ENCODE results near the gene SERPINB4.
"Not testable (repeated sequence)": the region's sequence is repeated elsewhere in the genome, so short reads cannot be mapped to it uniquely, and the experiment has no call there.

Gene SERPINB4

DNA sequence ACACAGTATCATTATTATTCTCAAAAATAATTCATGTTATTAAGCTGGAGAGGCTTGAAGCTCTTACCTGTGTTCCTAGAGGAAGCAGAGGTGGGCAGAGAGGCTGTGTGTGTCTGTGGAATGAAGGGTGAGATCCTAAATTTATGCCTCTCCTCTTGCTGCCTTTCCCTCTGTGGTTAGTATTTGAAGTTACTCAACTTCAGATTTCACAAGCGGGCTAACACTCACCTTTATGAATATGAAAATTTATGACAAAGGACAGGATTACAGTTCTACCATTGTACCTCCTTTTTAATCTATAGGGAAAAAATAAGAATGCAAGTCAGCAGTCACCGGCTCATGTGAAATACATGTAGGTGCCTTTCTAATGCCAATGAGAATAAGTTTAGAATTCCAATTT is at the start of gene SERPINB4:
SERPINB4 (minus strand) TSS at position 115 of the 400 bp plus-strand sequence. CDS start 679 bp downstream, outside the sequence.
- DNase-seq, result not testable (repeated sequence)

DNA sequence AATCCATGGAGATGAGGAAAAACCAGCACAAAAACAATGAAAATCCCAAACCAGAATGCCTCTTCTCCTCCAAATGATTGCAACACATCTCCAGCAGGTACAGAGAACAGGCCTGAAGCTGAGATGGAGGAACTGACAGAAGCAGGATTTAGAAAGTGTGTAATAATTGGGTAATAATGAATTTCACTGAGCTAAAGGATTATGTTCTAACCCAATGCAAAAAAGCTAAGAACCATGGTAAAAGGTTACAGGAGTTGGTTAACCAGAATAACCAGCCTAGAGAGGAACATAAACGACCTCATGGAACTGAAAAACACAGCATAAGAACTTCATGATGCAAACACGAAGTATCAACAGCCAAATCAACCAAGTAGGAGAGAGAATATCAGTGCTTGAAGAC is 45.0 kb upstream of the SERPINB4 start:
- DNase-seq, result no peak

DNA sequence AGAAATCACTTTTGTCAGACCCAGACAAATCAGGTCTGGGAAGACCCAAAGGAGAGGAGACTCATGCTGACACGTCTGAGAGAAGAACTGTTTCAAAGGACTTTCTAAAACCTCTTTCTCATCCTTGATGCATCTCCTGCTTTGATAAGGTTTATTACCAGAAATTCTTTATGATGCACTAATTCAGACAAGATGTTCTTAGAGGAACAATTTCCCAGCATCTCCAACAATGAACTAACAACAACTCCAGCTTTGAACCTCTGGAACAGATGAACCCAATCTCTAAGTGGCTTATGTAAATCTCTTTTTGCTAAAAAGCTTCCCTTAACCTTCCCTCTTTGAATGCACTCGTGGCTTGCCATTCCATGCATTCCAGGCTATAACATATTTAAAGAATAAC is 42.8 kb upstream of the SERPINB4 start:
- no peak for DNase-seq

DNA sequence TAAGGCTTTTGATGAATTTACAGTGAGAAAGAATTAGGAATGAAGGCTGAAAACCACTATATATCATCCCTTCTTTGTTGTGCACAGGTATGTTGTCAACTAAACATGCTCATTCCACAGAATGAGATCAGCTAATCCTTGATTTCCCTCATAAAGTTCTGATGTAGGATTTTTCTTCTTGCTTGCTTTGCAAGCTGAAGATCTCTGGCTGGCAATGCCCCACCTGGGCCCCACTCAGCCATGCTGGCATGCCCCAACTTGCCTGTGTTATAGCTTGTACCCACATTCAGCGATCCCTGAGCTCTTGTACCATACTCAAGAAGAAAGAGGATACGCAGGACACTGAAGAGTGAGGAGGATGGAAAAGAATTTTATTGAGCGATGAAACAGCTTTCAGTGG is 40.7 kb upstream of the SERPINB4 start:
- DNase-seq, result no peak

DNA sequence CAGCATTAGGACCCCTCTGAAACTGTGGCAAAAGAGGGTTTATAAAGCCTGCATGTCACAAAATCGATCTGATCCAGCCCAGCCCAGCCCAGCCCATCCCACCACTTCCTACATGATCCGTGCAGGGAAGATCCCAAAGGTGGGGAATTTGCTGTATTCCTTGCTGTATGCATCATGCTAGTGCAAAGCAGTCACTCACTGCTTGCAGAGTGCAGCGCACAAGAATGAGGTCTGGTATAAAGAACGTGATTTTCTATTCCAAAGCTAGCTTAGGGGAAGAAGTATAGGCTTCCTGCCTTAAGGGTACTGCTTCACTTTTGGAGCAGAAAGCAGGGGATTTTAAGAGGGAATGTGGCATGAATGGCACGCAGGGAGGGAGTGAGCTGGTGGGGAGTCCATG is 39.8 kb upstream of the SERPINB4 start:
- no peak for DNase-seq

DNA sequence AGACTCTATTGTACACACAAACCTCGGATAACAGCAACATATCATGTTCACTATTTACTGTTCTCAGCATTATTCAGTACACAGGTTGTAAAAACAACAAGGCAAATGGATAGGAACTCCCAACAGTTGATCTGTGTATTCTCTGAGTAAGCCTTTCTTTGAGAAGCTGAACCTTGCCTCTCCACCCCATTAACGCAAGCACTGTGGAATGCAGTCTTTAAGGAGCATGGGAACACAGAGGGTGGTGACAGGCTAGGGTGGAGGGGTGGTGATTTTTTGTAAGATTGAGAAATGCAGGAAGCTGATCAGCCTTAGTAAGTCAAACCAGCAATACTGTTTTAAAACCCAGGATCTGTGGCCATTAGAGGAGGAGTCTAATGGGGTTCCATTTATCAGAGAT is 39.1 kb upstream of the SERPINB4 start:
- no peak for DNase-seq

DNA sequence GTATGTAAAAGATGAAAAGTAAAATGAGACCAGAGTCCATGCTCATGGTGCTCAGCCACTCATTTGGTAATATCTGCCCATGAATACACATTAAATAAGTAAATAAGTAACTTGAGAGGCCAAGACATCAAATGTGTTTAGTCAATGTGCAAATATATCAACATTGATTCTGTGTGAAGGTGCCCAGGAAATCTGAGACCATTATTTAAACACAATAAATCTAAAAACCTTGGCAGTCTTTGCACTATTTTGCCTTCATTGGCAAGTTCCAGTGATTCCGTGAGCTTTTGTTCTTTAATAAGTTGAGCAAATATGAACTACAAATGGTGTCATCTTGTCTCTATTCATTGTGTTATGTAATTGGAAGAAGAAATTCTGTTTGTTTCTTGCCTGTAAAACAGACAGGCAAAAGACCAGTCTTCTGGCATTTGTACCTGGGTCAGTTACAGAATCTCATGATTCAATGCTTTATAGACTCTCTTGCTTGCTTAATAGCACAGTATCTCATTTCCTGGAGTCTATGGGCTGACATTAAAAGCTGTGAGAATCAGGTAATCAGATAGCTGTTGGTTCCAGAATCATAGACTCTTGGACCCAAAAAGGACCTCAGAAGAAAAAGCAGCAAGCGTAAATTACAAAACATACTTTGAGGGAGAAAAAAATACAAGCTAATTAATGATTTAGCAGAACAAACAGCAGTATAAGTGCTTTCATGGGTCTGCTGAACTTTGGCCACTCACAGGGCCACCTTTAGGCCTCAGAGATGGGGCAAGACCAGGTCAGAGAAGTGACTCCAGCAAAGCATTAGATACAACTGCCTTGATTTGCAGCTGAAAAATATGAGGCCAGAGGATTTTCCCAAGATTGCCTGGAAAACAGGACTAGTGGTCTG is 37.6 kb upstream of the SERPINB4 start:
- no peak for DNase-seq

DNA sequence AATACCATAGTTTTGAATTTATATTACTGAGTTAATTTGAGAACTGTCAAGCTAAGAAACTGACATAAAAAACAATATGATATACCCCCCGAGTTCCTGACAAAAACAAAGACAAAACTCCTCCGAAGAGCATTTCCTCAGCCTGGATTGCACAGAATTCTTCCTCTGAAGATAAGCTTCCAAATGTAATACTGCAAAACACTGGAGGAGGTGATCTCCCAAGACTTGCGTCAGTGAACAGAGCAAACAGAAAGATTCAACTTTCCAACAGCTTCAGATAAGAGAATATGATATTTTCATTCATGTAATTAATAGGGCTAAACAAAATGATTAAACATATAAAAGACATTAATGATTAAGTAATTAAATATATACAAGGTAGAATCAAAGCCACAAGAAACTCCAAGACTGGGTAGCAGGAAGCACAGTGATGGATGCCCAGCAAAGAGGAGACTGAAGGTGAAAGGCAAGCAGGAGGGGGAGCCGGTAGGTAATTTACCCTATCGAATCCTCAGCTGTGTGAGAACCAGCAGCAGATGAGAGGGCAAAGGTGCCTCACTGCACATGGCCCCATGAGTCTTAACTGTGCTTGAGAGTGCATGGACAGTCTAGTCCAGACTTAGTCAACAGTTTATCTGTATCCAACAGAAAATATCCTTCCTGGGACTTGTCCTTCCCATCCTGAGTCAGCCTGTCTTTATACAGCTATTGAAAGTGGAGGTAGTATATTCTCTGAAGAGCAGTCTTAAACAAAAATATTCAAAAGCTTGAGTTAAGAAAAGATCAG is 36.0 kb upstream of the SERPINB4 start:
- DNase-seq, result no peak

DNA sequence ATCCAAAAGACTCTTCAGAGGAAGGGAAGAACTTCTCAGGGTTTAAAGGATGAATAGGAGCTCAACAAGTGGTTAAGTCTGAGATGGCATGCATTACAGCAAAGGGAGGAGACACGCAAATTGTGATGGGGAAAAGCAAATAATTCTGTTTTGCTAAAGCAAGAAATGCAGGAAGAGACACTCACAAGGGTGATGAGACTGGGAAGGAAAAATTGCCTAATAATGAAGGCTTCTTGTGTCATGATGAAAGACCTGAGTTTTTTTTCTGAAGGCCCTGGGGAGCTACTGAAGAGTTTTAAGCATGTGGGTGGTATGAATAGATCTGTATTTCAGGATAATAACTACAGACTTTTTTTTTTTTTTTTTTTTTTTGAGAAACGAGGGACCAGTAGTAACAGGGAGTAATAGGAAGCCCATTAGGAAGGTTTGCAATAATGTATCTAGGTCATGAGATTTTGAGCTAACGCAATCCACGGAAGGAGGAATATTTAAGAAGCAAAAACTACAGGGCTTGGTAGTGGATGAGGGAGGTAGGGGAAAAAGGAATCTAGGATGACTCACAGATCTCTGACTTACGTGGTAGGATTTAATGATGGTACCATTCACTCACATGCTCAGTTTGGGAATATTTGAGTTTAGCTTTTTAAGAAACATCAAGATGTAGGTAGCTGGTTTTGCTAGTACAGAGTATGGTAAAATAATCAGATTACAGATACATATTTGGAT is 33.6 kb upstream of the SERPINB4 start:
- DNase-seq, result no peak

DNA sequence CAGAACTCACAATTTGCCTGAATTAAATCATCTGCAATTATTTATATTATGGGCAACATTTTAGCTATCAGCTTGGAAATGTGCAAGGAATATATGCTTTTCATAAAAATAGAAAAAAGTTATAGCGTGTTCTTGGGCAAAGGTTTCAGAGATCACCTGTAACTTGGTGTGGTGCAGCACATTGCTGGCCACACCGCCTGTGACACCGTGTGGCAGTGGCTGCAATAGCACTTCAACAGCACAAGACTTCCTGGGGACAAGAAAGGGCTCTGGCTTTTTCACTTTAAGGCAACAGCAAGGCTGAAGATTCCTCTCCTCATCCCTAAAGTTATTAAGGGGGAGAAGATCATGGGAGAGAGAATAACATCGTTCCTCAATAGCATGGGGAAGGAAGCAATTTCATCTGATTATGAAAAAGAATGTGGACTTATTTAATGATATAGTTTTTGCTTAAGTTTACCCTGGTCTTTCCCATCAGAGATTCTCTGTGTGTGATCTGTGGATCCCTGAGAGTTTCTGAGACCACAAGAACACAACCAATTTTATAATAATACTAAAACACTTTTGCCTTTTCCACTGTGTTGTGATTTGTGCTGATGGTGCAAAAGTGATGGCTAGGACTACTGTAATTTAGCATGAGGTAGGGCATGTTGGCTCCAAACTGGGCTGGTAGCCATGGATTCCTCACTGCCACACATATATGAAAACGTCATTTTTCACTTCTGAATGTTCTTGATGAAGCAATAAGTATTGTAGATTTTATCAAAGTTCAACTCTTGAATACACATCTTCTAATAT is 32.7 kb upstream of the SERPINB4 start:
- no peak for DNase-seq

DNA sequence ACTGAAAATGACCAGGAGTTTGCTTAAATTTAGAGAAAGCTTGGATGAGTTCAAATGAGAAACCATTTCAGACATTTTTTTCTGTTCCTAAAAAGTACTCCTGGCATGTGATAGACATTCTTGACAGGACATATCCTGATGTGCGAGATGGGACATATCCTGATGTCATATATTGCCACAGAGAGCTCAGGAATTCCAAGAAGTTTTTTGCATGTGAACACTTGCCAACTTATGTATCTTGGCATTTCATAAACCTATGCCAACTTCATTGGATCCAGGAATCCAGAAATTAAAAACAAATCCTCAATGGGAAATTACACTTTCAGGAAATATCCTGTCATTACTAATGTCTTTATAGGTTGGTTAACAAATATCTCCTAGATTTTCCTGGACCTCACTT is 20.5 kb upstream of the SERPINB4 start:
- no peak for DNase-seq

DNA sequence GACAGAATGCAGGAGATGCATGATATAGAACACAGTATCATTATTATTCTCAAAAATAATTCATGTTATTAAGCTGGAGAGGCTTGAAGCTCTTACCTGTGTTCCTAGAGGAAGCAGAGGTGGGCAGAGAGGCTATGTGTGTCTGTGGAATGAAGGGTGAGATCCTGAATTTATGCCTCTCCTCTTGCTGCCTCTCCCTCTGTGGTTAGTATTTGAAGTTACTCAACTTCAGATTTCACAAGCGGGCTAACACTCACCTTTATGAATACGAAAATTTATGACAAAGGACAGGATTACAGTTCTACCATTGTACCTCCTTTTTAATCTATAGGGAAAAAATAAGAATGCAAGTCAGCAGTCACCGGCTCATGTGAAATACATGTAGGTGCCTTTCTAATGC is 17.7 kb upstream of the SERPINB4 start, which contains the start of gene SERPINB3:
SERPINB3 (minus strand) TSS at position 144 of the 400 bp plus-strand sequence. CDS start 677 bp downstream, outside the sequence.
- DNase-seq, result not testable (repeated sequence)

DNA sequence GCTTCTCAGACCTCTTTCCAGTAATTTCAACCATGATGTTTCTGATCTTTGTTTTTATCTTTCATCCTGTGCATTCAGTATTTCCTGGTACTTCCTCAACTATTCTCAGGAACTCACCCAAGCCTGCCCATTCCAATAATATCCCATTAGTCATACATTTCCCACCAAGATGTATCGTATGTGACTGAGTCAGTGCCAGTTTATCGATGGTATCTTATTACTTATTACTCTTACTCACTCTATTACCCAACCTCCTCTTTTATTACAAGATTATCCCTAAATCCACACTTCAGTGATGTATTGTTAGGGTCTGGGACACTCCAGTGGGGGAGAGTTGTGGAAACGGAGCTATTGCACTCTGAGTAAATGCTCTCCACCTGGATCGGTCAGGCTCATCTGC is 14.9 kb upstream of the SERPINB4 start:
- DNase-seq, result not testable (repeated sequence)

DNA sequence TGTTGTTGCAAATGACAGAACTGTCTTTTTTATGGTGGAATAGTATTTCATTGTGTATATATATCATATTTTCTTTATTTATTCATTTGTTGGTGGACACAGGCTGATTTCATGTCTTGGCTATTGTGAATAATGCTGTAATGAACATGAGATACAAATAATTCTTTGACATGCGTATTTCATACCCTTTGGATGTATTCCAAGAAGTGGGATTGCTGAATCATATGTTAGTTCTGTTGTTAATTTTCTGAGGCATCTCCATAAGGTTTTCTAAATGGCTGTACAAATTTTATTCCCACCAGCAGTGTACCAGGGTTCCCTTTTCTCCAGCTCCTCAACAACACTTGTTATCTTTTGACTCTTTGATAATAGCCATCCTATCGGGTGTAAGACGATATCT is 6.2 kb upstream of the SERPINB4 start:
- not testable (repeated sequence) for DNase-seq

DNA sequence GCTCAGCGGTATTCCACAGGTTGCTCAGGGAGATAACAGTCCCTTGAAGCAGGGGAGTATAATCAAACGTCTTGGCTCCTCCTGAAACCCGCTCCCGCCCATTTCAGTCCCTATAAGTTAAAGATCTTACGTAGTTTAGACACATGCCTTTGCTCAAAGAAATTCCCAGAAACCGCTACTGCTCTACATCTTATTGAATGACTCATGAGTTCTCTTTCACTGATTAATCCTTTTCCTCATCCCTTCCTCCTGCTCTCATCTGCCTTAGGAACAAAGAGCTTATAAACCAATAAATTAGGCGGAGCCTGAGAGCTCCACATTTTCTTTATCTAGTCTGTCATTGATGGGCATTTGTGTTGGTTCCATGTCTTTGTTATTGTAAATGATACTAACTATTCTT is 4.2 kb upstream of the SERPINB4 start:
- DNase-seq, result no peak

DNA sequence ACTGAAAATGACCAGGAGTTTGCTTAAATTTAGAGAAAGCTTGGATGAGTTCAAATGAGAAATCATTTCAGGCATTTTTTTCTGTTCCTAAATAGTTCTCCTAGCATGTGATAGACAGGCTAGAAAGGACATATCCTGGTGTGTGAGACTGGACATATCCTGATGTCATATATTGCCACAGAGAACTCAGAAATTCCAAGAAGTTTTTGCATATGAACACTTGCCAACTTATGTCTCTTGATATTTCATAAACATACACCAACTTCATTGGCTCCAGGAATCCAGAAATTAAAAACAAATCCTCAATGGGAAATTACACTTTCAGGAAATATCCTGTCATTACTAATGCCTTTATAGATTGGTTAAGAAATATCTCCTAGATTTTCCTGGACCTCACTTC is 2.9 kb upstream of the SERPINB4 start:
- no peak for DNase-seq

DNA sequence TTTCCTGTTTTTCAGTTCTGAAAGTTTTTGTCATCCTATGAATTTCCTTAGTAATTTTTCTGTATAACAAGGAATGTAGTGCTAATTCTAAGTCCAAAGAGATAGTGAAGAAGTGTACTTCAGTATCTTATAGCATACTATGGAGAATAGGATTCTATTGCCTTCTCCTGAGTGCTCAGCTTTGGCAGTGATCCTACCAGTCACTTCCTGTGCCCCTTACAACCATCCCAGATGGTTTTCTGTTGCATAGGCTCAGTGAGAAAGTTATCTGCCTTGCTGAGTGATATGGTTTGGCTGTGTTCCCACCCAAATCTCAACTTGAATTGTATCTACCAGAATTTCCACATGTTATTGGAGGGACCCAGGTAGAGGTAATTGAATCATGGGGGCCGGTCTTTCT is 638 bp upstream of the SERPINB4 start:
- DNase-seq, result not testable (repeated sequence)

DNA sequence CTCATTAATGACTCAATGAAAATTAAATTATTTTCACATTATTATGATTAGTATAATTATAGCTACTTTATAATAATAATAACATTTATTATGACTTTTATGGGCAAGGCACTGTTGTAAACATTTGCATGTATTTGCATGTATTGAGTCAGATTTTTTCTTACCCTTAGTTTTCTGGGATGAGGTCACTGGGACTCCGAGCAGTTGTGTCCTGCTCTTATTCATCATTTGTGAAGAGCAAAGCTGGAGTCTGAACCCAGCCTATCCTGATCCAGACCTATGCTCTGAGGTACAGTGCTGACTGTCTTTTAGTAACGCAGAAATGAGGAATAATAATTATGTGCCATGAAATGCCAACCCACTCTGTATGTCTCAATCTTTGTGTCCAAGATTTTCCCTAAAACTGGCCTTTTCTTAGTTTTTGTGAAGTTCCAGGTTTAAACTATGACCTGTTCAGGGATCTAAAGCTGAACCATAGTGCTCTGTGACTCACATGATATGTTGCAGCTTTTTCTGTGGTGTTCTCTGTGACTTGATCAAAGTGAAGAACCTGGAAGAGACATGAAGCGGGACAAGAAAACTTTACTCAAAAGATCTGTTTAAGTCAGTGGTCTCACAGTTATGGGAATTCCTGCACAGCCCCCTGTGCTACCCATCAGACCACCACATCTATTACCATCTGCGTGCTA is 1.2 kb downstream of the SERPINB4 start:
- DNase-seq, result not testable (repeated sequence)

DNA sequence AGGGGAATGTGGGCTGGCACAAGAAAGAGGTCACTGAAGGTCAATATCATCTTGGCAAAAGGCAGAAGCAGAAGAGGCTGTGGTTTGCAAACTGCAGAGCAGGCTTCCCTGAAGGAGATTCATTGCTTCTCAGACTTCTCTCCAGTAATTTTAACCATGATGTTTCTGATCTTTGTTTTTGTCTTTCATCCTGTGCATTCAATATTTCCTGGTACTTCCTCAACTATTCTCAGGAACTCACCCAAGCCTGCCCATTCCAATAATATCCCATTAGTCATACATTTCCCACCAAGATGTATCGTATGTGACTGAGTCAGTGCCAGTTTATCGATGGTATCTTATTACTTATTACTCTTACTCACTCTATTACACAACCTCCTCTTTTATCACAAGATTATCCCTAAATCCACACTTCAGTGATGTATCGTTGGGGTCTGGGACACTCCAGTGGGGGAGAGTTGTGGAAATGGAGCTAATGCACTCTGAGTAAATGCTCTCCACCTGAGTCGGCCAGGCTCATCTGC is 2.8 kb downstream of the SERPINB4 start:
- not testable (repeated sequence) for DNase-seq

DNA sequence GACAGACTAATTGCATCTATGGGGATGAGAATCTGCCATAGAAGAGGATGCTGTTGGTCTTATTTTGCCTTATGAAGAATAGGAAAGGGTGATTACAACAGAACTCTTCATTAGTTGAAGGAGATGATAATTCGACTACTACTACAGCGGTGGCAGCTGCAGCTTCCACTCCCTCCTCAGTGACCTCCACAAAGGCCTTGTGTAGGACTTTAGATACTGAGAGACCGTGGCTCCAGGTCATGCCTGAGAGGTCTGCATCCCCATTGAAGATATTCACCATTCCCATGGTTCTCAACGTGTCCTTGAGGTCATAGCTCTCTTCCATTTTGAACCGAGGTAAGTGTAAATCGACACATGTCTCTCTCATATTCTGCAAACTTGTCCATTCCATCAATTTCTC is 6.4 kb downstream of the SERPINB4 start:
- DNase-seq, result no peak

DNA sequence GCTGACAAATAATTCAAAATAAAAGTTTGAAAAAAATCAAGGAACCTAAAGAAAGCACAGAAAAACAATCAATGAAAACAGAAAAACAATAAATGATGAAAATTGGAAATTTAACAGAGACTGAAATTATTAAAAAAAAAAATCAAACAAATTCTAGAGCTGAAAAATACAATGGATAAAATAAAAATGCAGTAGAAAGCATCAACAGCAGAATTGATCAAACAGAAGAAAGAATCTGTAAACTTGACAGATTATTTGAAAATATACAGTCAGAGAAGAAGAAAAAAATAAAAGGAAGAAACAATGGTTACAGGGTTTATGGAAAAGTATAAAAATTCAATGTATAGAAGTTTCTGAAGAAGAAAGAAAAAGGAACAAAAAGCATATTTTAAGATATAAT is 16.2 kb downstream of the SERPINB4 start:
- no peak for DNase-seq

All from NCI-H446 (cell line).